HEK293 (cell line): ENCODE measurements around the gene IL4I1.

Experiments used
- CTCF ChIA-PET: fragments of 350-600 bp; formaldehyde crosslinking; extraction: SDS; loops from one replicate; lab custom pipeline; 2021; ENCODE audit warnings: antibody characterized with exemption; lab: Yijun Ruan, JAX
- POLR2A ChIA-PET: fragments of 300-600 bp; formaldehyde crosslinking; extraction: SDS; loops from one replicate; lab custom pipeline; 2020; ENCODE audit warnings: antibody characterized with exemption, inconsistent platforms; lab: Yijun Ruan, JAX
- H3K27ac ChIP-seq: fragments of 200-500 bp; sonication (Bioruptor generic); 2 replicates; pipeline ENCODE4 v1.5.1; 2014; ENCODE audit warnings: low read depth, low read length, control low read depth, inconsistent platforms; ENCODE audit errors: extremely low read depth
- H3K36me3 ChIP-seq, 2 experiments: fragments of 200-500 bp in 1 of 2; sonication (Bioruptor generic) in 1 of 2; 1 replicate in 1 of 2; 2 replicates in 1 of 2; pipeline ENCODE4 v1.5.1; 2014 to 2017; ENCODE audit warnings: inconsistent platforms in 2 of 2, low read length in 2 of 2; ENCODE audit not compliant: control insufficient read depth in 2 of 2, insufficient read depth in 1 of 2
- H3K4me1 ChIP-seq: fragments of 200-500 bp; sonication (Bioruptor generic); 2 replicates; pipeline ENCODE4 v1.5.1; 2014; ENCODE audit warnings: mild to moderate bottlenecking, low read length, inconsistent platforms; ENCODE audit not compliant: control insufficient read depth, insufficient read depth
- H3K4me3 ChIP-seq: 2 replicates; pipeline ENCODE4 v1.5.1; 2011; ENCODE audit warnings: low read depth, mild to moderate bottlenecking, control low read depth, low read length, moderate library complexity
- H3K9me3 ChIP-seq: fragments of 200-500 bp; sonication (Bioruptor generic); 2 replicates; pipeline ENCODE4 v1.5.1; 2014; ENCODE audit warnings: low read depth, low read length, inconsistent platforms; ENCODE audit not compliant: control insufficient read depth, insufficient read depth
- BCL11B ChIP-seq: fragments of 450-650 bp; formaldehyde crosslinking; IDR thresholded peaks from 2 replicates; pipeline ENCODE4 v1.5.1; 2016; ENCODE audit warnings: low read depth, missing biosample characterization, missing genetic modification characterization
- GLIS2 ChIP-seq: fragments of 450-650 bp; formaldehyde crosslinking; IDR thresholded peaks from 2 replicates; pipeline ENCODE4 v1.5.1; 2016; ENCODE audit warnings: missing biosample characterization, missing genetic modification characterization
- KLF1 ChIP-seq: fragments of 450-650 bp; formaldehyde crosslinking; IDR thresholded peaks from 2 replicates; pipeline ENCODE4 v1.5.1; 2016; ENCODE audit warnings: missing biosample characterization, missing genetic modification characterization
- KLF7 ChIP-seq: fragments of 450-650 bp; formaldehyde crosslinking; IDR thresholded peaks from 2 replicates; pipeline ENCODE4 v1.5.1; 2016; ENCODE audit warnings: missing biosample characterization, missing genetic modification characterization, borderline replicate concordance
- KLF8 ChIP-seq: fragments of 450-650 bp; formaldehyde crosslinking; IDR thresholded peaks from 2 replicates; pipeline ENCODE4 v1.5.1; 2016; ENCODE audit warnings: missing biosample characterization, missing genetic modification characterization
- SP2 ChIP-seq: fragments of 450-650 bp; formaldehyde crosslinking; IDR thresholded peaks from 2 replicates; pipeline ENCODE4 v1.5.1; 2016; ENCODE audit warnings: missing biosample characterization, missing genetic modification characterization
- YY2 ChIP-seq: fragments of 450-650 bp; formaldehyde crosslinking; IDR thresholded peaks from 2 replicates; pipeline ENCODE4 v1.5.1; 2016; ENCODE audit warnings: missing biosample characterization, missing genetic modification characterization
- ZBTB17 ChIP-seq: fragments of 450-650 bp; formaldehyde crosslinking; IDR thresholded peaks from 2 replicates; pipeline ENCODE4 v1.5.1; 2016; ENCODE audit warnings: missing biosample characterization, missing genetic modification characterization
- ZEB2 ChIP-seq: fragments of 450-650 bp; formaldehyde crosslinking; IDR thresholded peaks from 2 replicates; pipeline ENCODE4 v1.5.1; 2016; ENCODE audit warnings: missing biosample characterization, missing genetic modification characterization
- ZFP3 ChIP-seq: fragments of 450-650 bp; formaldehyde crosslinking; IDR thresholded peaks from 2 replicates; pipeline ENCODE4 v1.5.1; 2016; ENCODE audit warnings: low read depth, missing biosample characterization, missing genetic modification characterization
- ZNF121 ChIP-seq: fragments of 450-650 bp; formaldehyde crosslinking; IDR thresholded peaks from 2 replicates; pipeline ENCODE4 v1.5.1; 2016; ENCODE audit warnings: missing biosample characterization, missing genetic modification characterization
- ZNF140 ChIP-seq: fragments of 450-650 bp; formaldehyde crosslinking; IDR thresholded peaks from 2 replicates; pipeline ENCODE4 v1.5.1; 2016; ENCODE audit warnings: missing biosample characterization, missing genetic modification characterization
- ZNF585B ChIP-seq: fragments of 450-650 bp; formaldehyde crosslinking; IDR thresholded peaks from 2 replicates; pipeline ENCODE4 v1.5.1; 2016; ENCODE audit warnings: missing biosample characterization, missing genetic modification characterization
- ZNF600 ChIP-seq: fragments of 450-650 bp; formaldehyde crosslinking; IDR thresholded peaks from 2 replicates; pipeline ENCODE4 v1.5.1; 2016; ENCODE audit warnings: missing biosample characterization, missing genetic modification characterization
- ZSCAN30 ChIP-seq: fragments of 450-650 bp; IDR thresholded peaks from 2 replicates; pipeline ENCODE4 v1.5.1; 2018; ENCODE audit warnings: missing biosample characterization, mild to moderate bottlenecking, missing genetic modification characterization, moderate library complexity
- TF ChIP-seq, protein P1 (sequence below): fragments of 450-650 bp; formaldehyde crosslinking; IDR thresholded peaks from 2 replicates; pipeline ENCODE4 v1.5.1; 2016; ENCODE audit warnings: missing biosample characterization, missing genetic modification characterization
- TF ChIP-seq, protein P2 (sequence below): fragments of 450-650 bp; formaldehyde crosslinking; optimal IDR thresholded peaks from 2 replicates; pipeline ENCODE3; 2016; ENCODE audit warnings: missing biosample characterization, mild to moderate bottlenecking, missing genetic modification characterization
- TF ChIP-seq, protein P3 (sequence below): fragments of 450-650 bp; formaldehyde crosslinking; IDR thresholded peaks from 2 replicates; pipeline ENCODE4 v1.5.1; 2016; ENCODE audit warnings: missing biosample characterization, missing genetic modification characterization

IL4I1 gene

DNA sequence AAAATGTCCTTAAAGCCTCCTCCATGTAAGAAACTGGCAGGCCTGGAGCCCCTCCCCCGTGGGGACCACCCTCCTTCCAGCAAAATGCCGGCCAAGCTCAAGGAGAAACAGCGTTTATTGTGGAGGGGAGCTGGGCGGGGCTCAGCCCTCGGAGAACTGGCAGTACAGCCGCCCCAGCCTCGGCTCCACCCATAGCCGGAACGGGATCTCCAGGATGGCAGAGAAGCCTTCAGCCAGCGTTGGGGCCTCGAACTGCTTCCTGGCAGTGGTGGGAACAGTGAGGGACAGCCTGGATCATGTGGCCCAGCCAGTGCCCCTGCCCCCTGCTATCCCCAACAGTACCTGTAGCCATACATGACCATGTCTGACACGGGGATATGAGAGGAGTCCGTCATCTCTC lies 35.6 kb downstream of the IL4I1 start:
- peak overlapping the region; percentile 66 for H3K27ac ChIP-seq
- H3K36me3 ChIP-seq: peaks cover 21 to 85% of the 10 kb centered on the region in 2 experiments
- CTCF ChIA-PET: no interaction called here

DNA sequence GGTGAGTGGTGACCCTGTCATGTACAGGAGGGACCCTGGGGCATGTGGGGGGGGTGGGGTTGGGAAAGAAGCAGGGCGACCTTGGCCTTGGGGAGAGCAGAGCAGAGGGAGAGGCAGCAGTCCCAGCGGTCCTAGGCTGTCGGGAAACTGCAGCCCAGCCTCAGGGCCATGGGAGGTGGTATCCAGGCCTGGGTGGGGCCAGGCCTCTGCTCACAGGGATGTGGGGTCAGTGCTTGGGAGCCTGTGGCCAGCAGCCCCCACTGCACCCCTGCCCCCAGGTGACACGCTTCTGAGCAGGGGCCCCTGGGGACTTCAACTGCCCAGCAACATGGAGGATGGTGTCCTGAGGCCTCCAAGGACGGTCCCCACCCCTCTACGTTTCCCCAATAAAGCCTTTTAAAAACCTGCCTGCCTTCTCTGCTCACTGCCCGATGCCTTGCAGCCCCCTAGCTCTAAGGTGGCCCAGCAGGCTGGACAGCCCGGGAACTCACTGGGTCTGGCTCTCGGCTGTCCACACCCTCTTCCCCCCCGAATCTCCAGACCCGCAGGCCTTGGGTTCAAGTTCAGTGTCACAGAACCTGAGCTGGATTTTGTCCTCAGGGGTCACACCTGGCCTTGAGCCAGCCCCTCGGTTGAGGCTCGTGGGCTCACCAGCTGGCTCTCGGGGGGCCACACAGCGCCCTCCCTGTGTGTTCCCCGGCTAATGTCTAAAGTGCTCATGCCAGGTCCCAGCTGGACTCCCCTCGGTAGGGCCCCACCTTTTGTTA lies 36.2 kb downstream of the IL4I1 start:
- POLR2A ChIA-PET: interaction anchor here (1.1 to 8.2 kb wide), 5 partner anchors 8 to 20 kb away, joined by 3 to 128 read pairs (median 5); partner anchors contain the start of genes AKT1S1, PTOV1 and TBC1D17
- H3K4me3 ChIP-seq: no peak overlapping the region
- TF ChIP-seq, protein P1, sequence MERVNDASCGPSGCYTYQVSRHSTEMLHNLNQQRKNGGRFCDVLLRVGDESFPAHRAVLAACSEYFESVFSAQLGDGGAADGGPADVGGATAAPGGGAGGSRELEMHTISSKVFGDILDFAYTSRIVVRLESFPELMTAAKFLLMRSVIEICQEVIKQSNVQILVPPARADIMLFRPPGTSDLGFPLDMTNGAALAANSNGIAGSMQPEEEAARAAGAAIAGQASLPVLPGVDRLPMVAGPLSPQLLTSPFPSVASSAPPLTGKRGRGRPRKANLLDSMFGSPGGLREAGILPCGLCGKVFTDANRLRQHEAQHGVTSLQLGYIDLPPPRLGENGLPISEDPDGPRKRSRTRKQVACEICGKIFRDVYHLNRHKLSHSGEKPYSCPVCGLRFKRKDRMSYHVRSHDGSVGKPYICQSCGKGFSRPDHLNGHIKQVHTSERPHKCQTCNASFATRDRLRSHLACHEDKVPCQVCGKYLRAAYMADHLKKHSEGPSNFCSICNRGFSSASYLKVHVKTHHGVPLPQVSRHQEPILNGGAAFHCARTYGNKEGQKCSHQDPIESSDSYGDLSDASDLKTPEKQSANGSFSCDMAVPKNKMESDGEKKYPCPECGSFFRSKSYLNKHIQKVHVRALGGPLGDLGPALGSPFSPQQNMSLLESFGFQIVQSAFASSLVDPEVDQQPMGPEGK (tag by site-specific recombination): peak; percentile 42; the same call in 1 of the 2 replicates
- TF ChIP-seq GLIS2 (tag by site-specific recombination) (0 out of 2 replicates have a peak, but pooled peaks have one; percentile 28), BCL11B (tag by site-specific recombination) (peak; percentile 35; the same call in 1 of the 2 replicates), ZSCAN30 (tag by site-specific recombination) (0 out of 2 replicates have a peak, but pooled peaks have one; percentile 8), ZNF121 (no peak), ZEB2 (tag by site-specific recombination) (no peak), ZNF140 (tag by site-specific recombination) (no peak)
- TF ChIP-seq, protein P2, sequence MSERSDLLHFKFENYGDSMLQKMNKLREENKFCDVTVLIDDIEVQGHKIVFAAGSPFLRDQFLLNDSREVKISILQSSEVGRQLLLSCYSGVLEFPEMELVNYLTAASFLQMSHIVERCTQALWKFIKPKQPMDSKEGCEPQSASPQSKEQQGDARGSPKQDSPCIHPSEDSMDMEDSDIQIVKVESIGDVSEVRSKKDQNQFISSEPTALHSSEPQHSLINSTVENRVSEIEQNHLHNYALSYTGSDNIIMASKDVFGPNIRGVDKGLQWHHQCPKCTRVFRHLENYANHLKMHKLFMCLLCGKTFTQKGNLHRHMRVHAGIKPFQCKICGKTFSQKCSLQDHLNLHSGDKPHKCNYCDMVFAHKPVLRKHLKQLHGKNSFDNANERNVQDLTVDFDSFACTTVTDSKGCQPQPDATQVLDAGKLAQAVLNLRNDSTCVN (tag by site-specific recombination): no peak
- TF ChIP-seq, all 188 proteins: peak for 4
- no peaks in the 10 kb centered on the region for H3K9me3 ChIP-seq
- H3K27ac ChIP-seq: peak overlapping the region; percentile 66
- CTCF ChIA-PET: no interaction called here
- peaks cover 10% of the 10 kb centered on the region; the same call in 1 of the 2 replicates for H3K4me1 ChIP-seq
- peaks cover 21 to 90% of the 10 kb centered on the region in 2 experiments for H3K36me3 ChIP-seq

More for the DNA sequence above, 35.6 kb downstream of the IL4I1 start:
- POLR2A ChIA-PET: interaction anchor here (0.6 to 8.2 kb wide), 6 partner anchors 8 to 137 kb away, joined by 3 to 128 read pairs (median 4); partner anchors contain the start of genes AKT1S1, PTOV1 and TBC1D17
- Histone ChIP-seq H3K4me1 (peaks cover 16% of the 10 kb centered on the region), H3K4me3 (no peak overlapping the region), H3K9me3 (no peaks in the 10 kb centered on the region)
- peak; percentile 50 for TF ChIP-seq SP2 (tag by site-specific recombination)
- TF ChIP-seq KLF1 (tag by site-specific recombination): peak; percentile 76
- TF ChIP-seq, protein P1 (tag by site-specific recombination): peak; percentile 37; the same call in 1 of the 2 replicates
- peak; percentile 35; the same call in 1 of the 2 replicates for TF ChIP-seq YY2 (tag by site-specific recombination)
- no peak for TF ChIP-seq ZSCAN30 (tag by site-specific recombination)
- 0 out of 2 replicates have a peak, but pooled peaks have one; percentile 45 for TF ChIP-seq KLF7 (tag by site-specific recombination)
- TF ChIP-seq, protein P3, sequence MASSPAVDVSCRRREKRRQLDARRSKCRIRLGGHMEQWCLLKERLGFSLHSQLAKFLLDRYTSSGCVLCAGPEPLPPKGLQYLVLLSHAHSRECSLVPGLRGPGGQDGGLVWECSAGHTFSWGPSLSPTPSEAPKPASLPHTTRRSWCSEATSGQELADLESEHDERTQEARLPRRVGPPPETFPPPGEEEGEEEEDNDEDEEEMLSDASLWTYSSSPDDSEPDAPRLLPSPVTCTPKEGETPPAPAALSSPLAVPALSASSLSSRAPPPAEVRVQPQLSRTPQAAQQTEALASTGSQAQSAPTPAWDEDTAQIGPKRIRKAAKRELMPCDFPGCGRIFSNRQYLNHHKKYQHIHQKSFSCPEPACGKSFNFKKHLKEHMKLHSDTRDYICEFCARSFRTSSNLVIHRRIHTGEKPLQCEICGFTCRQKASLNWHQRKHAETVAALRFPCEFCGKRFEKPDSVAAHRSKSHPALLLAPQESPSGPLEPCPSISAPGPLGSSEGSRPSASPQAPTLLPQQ (tag by site-specific recombination): 0 out of 2 replicates have a peak, but pooled peaks have one; percentile 16
- TF ChIP-seq ZFP3 (tag by site-specific recombination): no peak
- no peak for TF ChIP-seq ZNF585B (tag by site-specific recombination)
- TF ChIP-seq BCL11B (tag by site-specific recombination): 0 out of 2 replicates have a peak, but pooled peaks have one; percentile 2
- peak; percentile 55; the same call in 1 of the 2 replicates for TF ChIP-seq ZBTB17
- TF ChIP-seq ZNF600 (tag by site-specific recombination): peak; percentile 78
- peak; percentile 27; the same call in 1 of the 2 replicates for TF ChIP-seq KLF8
